Measurements from ENCODE around the gene MRPL38. TPM values are rescaled to one million over a fixed set of nuclear protein-coding genes. Genes with fewer than 3 reads are reported as not detected.
A peak's percentile ranks its signal among the peaks of the same experiment; 100 is the strongest.
"Not testable (repeated sequence)": the region's sequence is repeated elsewhere in the genome, so short reads cannot be mapped to it uniquely, and the experiment has no call there.

The MRPL38 gene
- total RNA-seq, 2 experiments from 2014 or later: 79.9 to 85.0 TPM

DNA sequence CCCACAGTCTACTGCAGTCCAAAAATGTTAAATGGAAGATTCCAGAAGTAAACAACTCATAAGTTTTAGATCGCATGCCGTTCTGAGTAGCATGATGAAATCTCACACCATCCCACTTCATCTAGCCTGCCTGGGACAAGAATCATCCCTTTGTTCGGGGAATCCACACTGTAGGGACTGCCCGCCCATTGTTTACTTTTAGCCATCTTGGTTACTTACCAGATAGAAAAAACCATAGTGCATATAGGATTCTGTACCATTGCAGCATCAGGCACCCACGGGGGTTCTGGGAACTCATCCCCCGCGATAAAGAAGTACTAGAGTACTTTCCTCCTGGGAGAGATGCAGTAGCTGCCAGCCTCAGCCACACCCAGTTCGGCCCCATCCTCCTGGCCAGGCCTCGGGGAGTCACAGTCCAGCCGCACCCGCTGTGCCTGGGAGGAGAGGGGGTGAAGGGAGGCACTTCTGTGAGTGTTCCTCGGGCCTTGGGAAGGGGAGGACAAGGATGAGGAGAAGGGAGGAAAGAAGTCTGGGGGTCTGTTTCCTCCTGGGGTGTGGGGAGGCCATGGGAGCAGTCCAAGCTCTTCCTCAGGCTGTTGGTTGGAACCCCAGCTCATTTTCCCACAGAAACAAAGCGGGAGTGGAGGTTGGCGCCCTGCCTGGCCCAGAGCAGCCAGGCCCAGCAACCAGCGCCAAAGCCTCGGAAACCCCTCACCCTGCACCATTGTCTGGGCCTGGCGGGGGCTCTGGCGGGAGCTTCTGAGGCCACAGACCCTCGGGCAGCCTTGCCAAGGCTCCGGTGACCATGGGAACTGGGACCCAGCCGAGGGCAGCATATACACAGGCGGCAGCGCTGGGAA lies 35.2 kb downstream of the MRPL38 start:
- ChIA-PET CTCF (interaction anchor here (7.5 kb wide), 1 partner anchor 9 kb away, joined by 91 read pairs; no protein-coding TSS in a partner anchor), POLR2A (interaction anchor here (12.6 kb wide), 1 partner anchor 11 kb away, joined by 221 read pairs; the partner anchor contains the start of gene WBP2)
- Mint-ChIP-seq H3K9me3 (no peaks in the 10 kb centered on the region), H3K4me3 (no peak overlapping the region), H3K27me3 (no peaks in the 10 kb centered on the region), H3K36me3 (ENCODE audit: low read depth) (peaks cover 7% of the 10 kb centered on the region), H3K4me1 (peaks cover 35% of the 10 kb centered on the region), H3K27ac (no peak overlapping the region)
- DNase-seq: no peak

DNA sequence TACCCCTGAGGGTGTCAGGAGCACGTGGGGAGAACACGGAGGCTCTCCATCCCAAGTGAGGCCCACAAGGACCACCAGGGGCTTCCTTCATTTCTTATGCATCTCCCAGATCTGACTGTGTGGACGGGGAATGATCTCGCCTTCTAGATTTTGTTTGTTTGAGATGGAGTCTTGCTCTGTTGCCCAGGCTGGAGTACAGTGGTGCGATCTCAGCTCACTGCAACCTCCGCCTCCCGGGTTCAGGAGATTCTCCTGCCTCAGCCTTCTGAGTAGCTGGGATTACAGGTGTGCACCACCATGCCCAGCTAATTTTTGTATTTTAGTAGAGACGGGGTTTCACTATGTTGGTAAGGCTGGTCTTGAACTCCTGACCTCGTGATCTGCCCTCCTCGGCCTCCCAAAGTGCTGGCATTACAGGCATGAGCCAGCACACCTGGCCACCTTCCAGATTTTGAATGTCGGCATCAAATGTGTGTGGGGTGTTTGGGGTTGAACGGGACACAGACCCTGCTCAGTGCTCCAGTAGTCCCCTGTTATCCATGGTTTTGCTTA lies 35.9 kb downstream of the MRPL38 start:
- POLR2A ChIA-PET: interaction anchor here (12.6 kb wide), 1 partner anchor 10 kb away, joined by 221 read pairs; the partner anchor contains the start of gene WBP2
- H3K36me3 Mint-ChIP-seq (ENCODE audit: low read depth); H3K27me3 Mint-ChIP-seq; H3K27ac Mint-ChIP-seq; CTCF ChIA-PET; DNase-seq; H3K9me3 Mint-ChIP-seq; H3K4me3 Mint-ChIP-seq: not testable (repeated sequence)
- peaks cover 40% of the 10 kb centered on the region for H3K4me1 Mint-ChIP-seq

DNA sequence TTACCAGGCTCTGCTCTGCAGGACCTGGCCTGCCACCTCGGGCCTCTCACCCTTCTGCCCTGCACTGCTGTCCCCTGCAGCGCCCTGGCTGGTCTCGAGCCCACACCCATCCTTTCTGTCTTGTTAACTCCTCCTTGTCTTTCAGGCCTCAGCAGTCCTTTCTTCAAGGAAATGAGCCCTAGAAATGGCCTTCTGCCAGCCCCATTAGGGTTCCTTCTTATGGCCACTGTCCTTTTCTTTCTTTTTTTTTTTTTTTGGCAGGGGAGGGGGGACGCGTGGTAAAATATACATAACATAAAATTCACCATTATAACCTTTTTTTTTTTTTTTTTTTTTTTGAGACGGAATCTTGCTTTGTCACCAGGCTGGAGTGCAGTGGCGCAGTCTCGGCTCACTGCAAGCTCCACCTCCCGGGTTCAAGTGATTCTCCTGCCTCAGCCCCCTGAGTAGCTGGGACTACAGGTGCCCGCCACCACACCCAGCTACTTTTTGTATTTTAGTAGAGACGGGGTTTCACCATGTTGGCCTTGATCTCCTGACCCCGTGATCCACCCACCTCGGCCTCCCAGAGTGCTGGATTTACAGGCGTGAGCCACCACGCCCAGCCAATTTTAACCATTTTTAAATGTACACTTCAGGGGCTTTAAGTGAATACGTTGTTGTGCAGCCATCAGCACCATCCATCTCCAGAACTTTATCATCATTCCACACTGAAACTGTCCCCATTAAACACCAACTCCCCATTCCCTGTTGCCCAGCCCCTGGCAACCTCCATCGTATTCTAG lies 39.1 kb downstream of the MRPL38 start:
- not testable (repeated sequence) for H3K4me3 Mint-ChIP-seq; H3K36me3 Mint-ChIP-seq (ENCODE audit: low read depth); H3K9me3 Mint-ChIP-seq; H3K27me3 Mint-ChIP-seq; DNase-seq
- Mint-ChIP-seq H3K27ac (peak overlapping the region; percentile 89), H3K4me1 (peaks cover 28% of the 10 kb centered on the region)
- ChIA-PET CTCF (interaction anchor here (0.7 to 2.0 kb wide), 7 partner anchors 10 to 118 kb away, joined by 3 to 11 read pairs (median 4); partner anchors contain the start of genes TRIM47 and WBP2), POLR2A (interaction anchor here (0.9 to 2.2 kb wide), 10 partner anchors 7 to 86 kb away, joined by 3 to 28 read pairs (median 6); partner anchors contain the start of genes TRIM47, TRIM65 and WBP2)

DNA sequence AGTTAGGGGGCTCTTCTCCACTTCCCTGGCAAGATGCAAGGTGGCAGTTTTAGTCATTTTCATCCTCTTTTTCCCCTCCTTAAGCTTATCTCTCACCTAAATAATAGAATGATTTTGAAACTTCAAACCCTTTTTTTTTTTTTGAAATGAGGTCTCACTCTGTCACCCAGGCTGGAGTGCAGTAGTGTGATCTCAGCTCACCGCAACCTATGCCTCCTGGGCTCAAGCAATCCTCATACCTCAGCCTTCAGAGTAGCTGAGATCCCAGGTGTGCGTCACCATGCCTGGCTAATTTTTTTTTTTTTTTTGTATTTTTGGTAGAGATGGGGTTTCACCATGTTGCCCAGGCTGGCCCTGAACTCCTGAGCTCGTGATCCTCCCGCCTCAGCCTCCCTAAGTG lies 39.8 kb downstream of the MRPL38 start:
- ChIA-PET POLR2A (interaction anchor here (0.9 to 2.2 kb wide), 11 partner anchors 8 to 380 kb away, joined by 3 to 28 read pairs (median 6); partner anchors contain the start of genes TRIM47, TRIM65 and WBP2), CTCF (interaction anchor here (0.7 to 2.0 kb wide), 10 partner anchors 10 to 117 kb away, joined by 3 to 11 read pairs (median 4); partner anchors contain the start of genes TRIM47 and WBP2)
- Mint-ChIP-seq H3K4me1 (peaks cover 28% of the 10 kb centered on the region), H3K4me3 (peak overlapping the region; percentile 43), H3K27ac (peak overlapping the region; percentile 89)
- H3K9me3 Mint-ChIP-seq; H3K36me3 Mint-ChIP-seq (ENCODE audit: low read depth); H3K27me3 Mint-ChIP-seq: not testable (repeated sequence)
- DNase-seq: peak; percentile 38

DNA sequence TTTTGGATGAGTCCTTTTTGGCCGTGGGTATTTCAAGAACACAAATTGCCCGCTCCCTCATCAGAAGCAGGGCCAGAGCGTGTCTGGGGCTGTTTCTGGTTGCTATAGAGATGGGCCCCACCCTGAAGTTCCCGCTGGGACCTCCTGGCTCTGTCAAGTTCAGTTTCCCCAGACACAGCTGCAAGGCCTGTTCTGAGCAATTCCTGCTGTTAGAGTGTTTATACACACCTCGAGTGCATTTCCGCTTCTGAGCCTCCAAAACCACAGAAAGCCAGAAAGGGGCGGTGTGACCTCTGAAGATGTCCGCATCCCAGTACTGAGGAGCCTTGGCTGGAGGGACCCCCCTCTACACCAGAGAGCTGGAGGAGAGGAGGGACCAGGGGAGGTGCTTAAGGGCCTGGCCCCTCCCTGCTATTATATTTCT lies 40.2 kb downstream of the MRPL38 start:
- POLR2A ChIA-PET: interaction anchor here (0.9 to 2.2 kb wide), 11 partner anchors 8 to 381 kb away, joined by 3 to 28 read pairs (median 6); partner anchors contain the start of genes TRIM47, TRIM65 and WBP2

DNA sequence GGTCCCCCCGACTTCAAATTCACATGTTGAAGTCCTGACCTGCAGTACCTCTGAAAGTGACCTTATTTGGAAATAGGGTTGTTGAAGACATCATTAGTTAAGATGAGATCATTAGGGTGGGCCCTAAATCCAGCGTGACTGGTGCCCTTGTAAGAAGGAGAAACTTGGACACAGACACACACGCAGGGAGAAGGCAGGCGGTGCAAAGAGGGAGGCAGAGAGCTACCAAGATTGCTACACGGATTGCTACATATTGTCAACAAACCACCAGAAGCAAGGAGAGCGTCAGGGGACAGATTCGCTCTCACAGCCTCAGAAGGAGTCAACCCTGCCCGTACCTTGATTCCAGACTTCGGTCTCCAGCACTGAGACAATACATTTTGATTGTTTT lies 42.8 kb downstream of the MRPL38 start:
- H3K4me3 Mint-ChIP-seq: no peak overlapping the region
- peaks cover 47% of the 10 kb centered on the region for H3K4me1 Mint-ChIP-seq
- CTCF ChIA-PET: interaction anchor here (1.1 to 8.8 kb wide), 11 partner anchors 11 to 100 kb away, joined by 3 to 91 read pairs (median 5); partner anchors contain the start of genes TRIM47 and UNC13D
- H3K9me3 Mint-ChIP-seq: no peaks in the 10 kb centered on the region
- no peaks in the 10 kb centered on the region for H3K27me3 Mint-ChIP-seq
- H3K36me3 Mint-ChIP-seq (ENCODE audit: low read depth): no peaks in the 10 kb centered on the region
- POLR2A ChIA-PET: interaction anchor here (1.1 to 10.2 kb wide), 5 partner anchors 13 to 97 kb away, joined by 3 to 221 read pairs (median 5); partner anchors contain the start of genes GALK1 and TRIM47
- no peak for DNase-seq
- H3K27ac Mint-ChIP-seq: no peak overlapping the region

More for the DNA sequence above, 40.2 kb downstream of the MRPL38 start:
- Mint-ChIP-seq H3K4me1 (peaks cover 29% of the 10 kb centered on the region), H3K27me3 (no peaks in the 10 kb centered on the region), H3K36me3 (ENCODE audit: low read depth) (no peaks in the 10 kb centered on the region), H3K4me3 (peak overlapping the region; percentile 43), H3K27ac (peak overlapping the region; percentile 89), H3K9me3 (no peaks in the 10 kb centered on the region)
- CTCF ChIA-PET: interaction anchor here (0.7 to 2.0 kb wide), 9 partner anchors 9 to 117 kb away, joined by 3 to 11 read pairs (median 4); partner anchors contain the start of genes TRIM47 and WBP2
- DNase-seq: peak; percentile 76

DNA sequence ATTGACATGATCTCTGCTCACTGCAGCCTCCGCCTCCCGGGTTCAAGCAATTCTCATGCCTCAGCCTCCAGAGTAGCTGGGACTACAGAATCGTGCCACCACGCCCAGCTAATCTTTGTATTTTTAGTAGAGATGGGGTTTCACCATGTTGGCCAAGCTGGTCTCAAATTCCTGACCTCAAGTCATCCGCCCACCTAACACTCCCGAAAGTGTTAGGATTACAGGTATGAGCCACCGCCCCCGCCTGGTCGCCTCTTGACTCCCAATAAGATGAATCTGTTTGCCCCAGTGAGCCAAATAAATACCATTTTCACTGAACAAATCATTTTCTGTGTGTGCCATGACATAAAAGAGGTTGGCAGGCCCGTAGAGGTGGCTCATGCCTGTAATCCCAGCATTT lies 45.3 kb downstream of the MRPL38 start:
- not testable (repeated sequence) for H3K4me3 Mint-ChIP-seq; H3K9me3 Mint-ChIP-seq; H3K27me3 Mint-ChIP-seq; DNase-seq; H3K36me3 Mint-ChIP-seq (ENCODE audit: low read depth)
- Mint-ChIP-seq H3K27ac (peak overlapping the region; percentile 84), H3K4me1 (peaks cover 42% of the 10 kb centered on the region)
- CTCF ChIA-PET: interaction anchor here (1.1 to 8.8 kb wide), 4 partner anchors 14 to 45 kb away, joined by 3 to 91 read pairs (median 46); partner anchors contain the start of genes MRPL38 and UNC13D
- POLR2A ChIA-PET: interaction anchor here (0.8 to 10.2 kb wide), 6 partner anchors 16 to 454 kb away, joined by 3 to 221 read pairs (median 4); partner anchors contain the start of genes GRB2, TRIM47 and TRIM65

DNA sequence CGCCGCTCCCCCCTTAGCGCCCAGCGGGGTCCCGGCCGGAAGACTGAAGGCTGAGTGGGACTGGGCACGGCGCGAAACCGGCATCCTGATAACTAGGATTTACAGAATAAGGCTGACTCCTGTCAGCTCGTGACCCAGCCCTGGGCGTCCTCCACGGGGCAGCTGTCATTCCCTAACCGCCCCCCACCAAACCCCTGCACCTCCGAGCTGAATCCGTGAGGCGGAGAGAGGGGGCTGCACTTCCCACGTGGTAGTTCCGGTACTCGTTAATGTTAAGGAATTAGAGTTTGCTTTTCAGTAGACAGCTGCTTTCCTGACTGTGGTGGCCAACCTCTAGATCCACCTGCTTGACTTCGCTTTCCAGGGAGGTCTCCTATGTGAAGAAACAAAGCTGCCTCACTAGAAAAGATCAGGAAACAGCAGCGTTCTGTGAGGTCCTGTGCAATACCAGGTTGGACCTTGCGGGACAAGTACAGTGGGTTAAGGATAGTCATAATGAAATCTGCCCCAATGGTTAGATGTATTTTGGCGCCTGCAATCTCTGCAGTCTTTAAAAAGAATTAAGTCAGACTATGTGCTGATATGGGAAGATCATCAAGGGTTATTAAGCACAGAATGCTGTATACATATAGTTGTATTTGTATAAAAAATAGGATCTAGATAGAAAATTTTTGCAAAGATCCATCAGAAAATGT lies 48.5 kb downstream of the MRPL38 start:
- peaks cover 45% of the 10 kb centered on the region for H3K4me1 Mint-ChIP-seq
- POLR2A ChIA-PET: interaction anchor here (0.6 to 10.2 kb wide), 22 partner anchors 8 to 335 kb away, joined by 3 to 221 read pairs (median 6); partner anchors contain the start of genes GALK1, MRPL38, TRIM47 and TRIM65
- DNase-seq: peak; percentile 26
- CTCF ChIA-PET: interaction anchor here (0.9 to 8.8 kb wide), 16 partner anchors 8 to 567 kb away, joined by 3 to 85 read pairs (median 6); partner anchors contain the start of genes MRPL38, SLC25A19, SRP68 and TRIM47
- H3K9me3 Mint-ChIP-seq: no peaks in the 10 kb centered on the region
- H3K4me3 Mint-ChIP-seq: no peak overlapping the region
- H3K36me3 Mint-ChIP-seq (ENCODE audit: low read depth): peaks cover 8% of the 10 kb centered on the region
- no peaks in the 10 kb centered on the region for H3K27me3 Mint-ChIP-seq
- peak overlapping the region; percentile 85 for H3K27ac Mint-ChIP-seq

DNA sequence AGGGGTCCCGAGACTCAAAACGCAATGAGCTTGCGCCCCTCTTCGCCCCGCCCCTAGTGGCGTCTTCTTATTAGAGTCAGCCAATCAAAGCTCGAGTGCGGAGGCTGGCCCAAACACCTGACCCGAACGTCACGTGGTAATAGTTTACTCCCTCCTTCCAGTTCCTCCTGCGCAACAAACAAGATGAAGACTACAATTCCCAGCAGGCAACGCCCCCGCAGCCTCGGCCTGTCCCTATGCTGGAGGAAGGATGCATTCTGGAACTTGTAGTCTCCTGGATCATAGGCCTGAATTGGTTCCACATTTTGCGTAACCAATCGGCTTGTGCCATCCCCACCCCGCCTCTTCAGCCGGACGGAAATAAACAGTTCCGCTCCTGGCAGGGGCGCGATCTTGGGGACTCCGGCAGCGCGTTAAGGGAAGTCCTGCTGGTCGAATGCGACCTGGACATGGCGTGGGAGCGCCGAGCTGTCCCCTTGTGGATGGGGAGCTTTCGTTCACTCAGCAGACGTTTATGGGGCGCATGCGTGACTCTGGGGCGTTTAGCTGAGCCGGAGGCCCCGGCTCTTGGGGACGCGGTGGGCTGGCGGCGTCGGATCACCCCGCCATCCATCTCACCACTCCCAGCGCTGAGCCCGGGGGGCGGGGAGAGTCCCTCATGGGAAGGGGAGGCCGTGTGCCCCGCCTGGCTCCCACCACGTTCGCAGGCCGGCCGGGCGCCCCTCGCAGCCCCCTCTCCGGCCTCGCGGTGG lies 49.2 kb downstream of the MRPL38 start, which contains the start of gene WBP2:
Gene WBP2 (minus strand): TSS at position 26 of the 752 bp plus-strand sequence. CDS start 38 bp downstream, outside the sequence.
- H3K27ac Mint-ChIP-seq: peak within 1 kb of the TSS; percentile 85
- H3K9me3 Mint-ChIP-seq: no peaks in the 10 kb centered on the region
- H3K4me3 Mint-ChIP-seq: no peak within 1 kb of the TSS

DNA sequence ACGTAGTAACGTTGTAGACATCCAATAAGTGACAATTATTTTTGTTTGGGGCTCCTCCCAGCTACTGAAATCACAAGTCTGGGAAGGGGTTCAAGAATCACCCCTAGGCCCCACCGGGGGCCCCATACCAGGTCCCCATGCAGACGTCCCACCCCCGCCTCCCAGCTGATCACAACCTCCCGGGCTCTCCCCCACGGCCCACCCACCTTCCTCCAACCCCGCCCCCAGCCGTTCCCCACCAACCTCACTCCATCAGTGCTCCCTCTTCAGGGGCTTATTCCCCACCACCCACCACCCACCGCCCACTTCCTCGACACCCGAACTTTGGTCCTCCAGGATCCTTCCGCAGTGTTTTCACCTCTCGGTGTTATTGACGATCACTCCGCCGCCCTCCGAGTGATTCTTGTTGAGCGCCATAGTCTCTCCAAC lies 49.8 kb downstream of the MRPL38 start:
- H3K27me3 Mint-ChIP-seq: no peaks in the 10 kb centered on the region
- no peak overlapping the region for H3K27ac Mint-ChIP-seq
- ChIA-PET POLR2A (interaction anchor here (0.6 to 10.2 kb wide), 26 partner anchors 10 to 409 kb away, joined by 3 to 221 read pairs (median 6); partner anchors contain the start of genes GALK1, TRIM47, TRIM65 and UNC13D), CTCF (interaction anchor here (0.7 to 8.8 kb wide), 22 partner anchors 9 to 565 kb away, joined by 3 to 85 read pairs (median 6); partner anchors contain the start of genes CDK3, MRPL38, SLC25A19 and SRP68)
- H3K4me1 Mint-ChIP-seq: peaks cover 43% of the 10 kb centered on the region
- no peak overlapping the region for H3K4me3 Mint-ChIP-seq
- peaks cover 16% of the 10 kb centered on the region for H3K36me3 Mint-ChIP-seq (ENCODE audit: low read depth)
- DNase-seq: no peak
- no peaks in the 10 kb centered on the region for H3K9me3 Mint-ChIP-seq

More for the DNA sequence above, 49.2 kb downstream of the MRPL38 start, which contains the start of gene WBP2:
- H3K36me3 Mint-ChIP-seq (ENCODE audit: low read depth): peaks cover 14% of the 10 kb centered on the region
- peaks cover 43% of the 10 kb centered on the region for H3K4me1 Mint-ChIP-seq
- ChIA-PET CTCF (interaction anchor here (0.7 to 8.8 kb wide), 23 partner anchors 9 to 566 kb away, joined by 3 to 85 read pairs (median 6); partner anchors contain the start of genes CDK3, MRPL38, SLC25A19 and SRP68), POLR2A (interaction anchor here (0.6 to 10.2 kb wide), 29 partner anchors 9 to 768 kb away, joined by 3 to 221 read pairs (median 4); partner anchors contain the start of genes GALK1, MRPL38, TRIM47 and TRIM65)
- no peaks in the 10 kb centered on the region for H3K27me3 Mint-ChIP-seq
- DNase-seq: peak; percentile 98
